ENCODE data around the gene MT1A. TPM values are rescaled to one million over a fixed set of nuclear protein-coding genes. Genes with fewer than 3 reads are reported as not detected.

The MT1A gene
- total RNA-seq, 3 donors from 2014 or later: 97.8 to 672 (median 130) TPM

- TF ChIP-seq CTCF (IDR thresholded peaks at IDR 0.05): peak; percentile 28 to 29 (median 28)
- peak in 1 of 3 donors; percentile 75 for TF ChIP-seq POLR2AphosphoS5 (IDR thresholded peaks at IDR 0.05)
- TF ChIP-seq POLR2A (IDR thresholded peaks at IDR 0.05): no peak
- Histone ChIP-seq H3K4me3 (peak overlapping the region; percentile 9 to 64 (median 51)), H3K27me3 (peaks cover 0 to 4% of the 10 kb centered on the region in 2 donors), H3K27ac (peak overlapping the region in 1 of 2 donors; percentile 80), H3K9me3 (no peaks in the 10 kb centered on the region), H3K36me3 (no peaks in the 10 kb centered on the region), H3K4me1 (no peaks in the 10 kb centered on the region)
- peak; percentile 59 to 75 for DNase-seq (ENCODE audit: low spot score in 2 of 2)
- intact Hi-C loops (cut with DNase I; ENCODE audit: low total_unique reads): no loop called here
Observed at GRCh38 chr16:56643080-56643778, 4.8 kb downstream of the MT1A start.

GRCh38 chr16:56643833-56644232, 5.4 kb downstream of the MT1A start:
- peak overlapping the region in 1 of 2 donors; percentile 80 for H3K27ac ChIP-seq
- H3K9me3 ChIP-seq: no peaks in the 10 kb centered on the region
- TF ChIP-seq CTCF (IDR thresholded peaks at IDR 0.05): no peak
- no peak for TF ChIP-seq POLR2A (IDR thresholded peaks at IDR 0.05)
- no peak for TF ChIP-seq POLR2AphosphoS5 (IDR thresholded peaks at IDR 0.05)
- intact Hi-C loops (cut with DNase I; ENCODE audit: low total_unique reads): no loop called here
- no peak for DNase-seq (ENCODE audit: low spot score in 2 of 2)
- no peaks in the 10 kb centered on the region for H3K27me3 ChIP-seq
- peak overlapping the region in 2 of 3 donors; percentile 51 to 64 for H3K4me3 ChIP-seq
- no peaks in the 10 kb centered on the region for H3K36me3 ChIP-seq
- H3K4me1 ChIP-seq: no peaks in the 10 kb centered on the region

- TF ChIP-seq POLR2AphosphoS5 (IDR thresholded peaks at IDR 0.05) (no peak), POLR2A (IDR thresholded peaks at IDR 0.05) (no peak)
Observed at GRCh38 chr16:56645311-56645710, 6.8 kb downstream of the MT1A start.

GRCh38 chr16:56645838-56646237, 7.4 kb downstream of the MT1A start:
- intact Hi-C loops (cut with DNase I; ENCODE audit: low total_unique reads): no loop called here
- DNase-seq (ENCODE audit: low spot score in 2 of 2): no peak
- no peaks in the 10 kb centered on the region for H3K9me3 ChIP-seq
- no peak overlapping the region for H3K27ac ChIP-seq
- TF ChIP-seq CTCF (IDR thresholded peaks at IDR 0.05) (no peak), POLR2AphosphoS5 (IDR thresholded peaks at IDR 0.05) (no peak), POLR2A (IDR thresholded peaks at IDR 0.05) (no peak)
- no peak overlapping the region for H3K4me3 ChIP-seq
- no peaks in the 10 kb centered on the region for H3K36me3 ChIP-seq
- H3K4me1 ChIP-seq: no peaks in the 10 kb centered on the region
- no peaks in the 10 kb centered on the region for H3K27me3 ChIP-seq

More at GRCh38 chr16:56645311-56645710, 6.8 kb downstream of the MT1A start:
- DNase-seq (ENCODE audit: low spot score in 2 of 2): no peak
- Histone ChIP-seq H3K9me3 (no peaks in the 10 kb centered on the region), H3K36me3 (no peaks in the 10 kb centered on the region), H3K27me3 (no peaks in the 10 kb centered on the region), H3K4me1 (no peaks in the 10 kb centered on the region), H3K4me3 (no peak overlapping the region), H3K27ac (no peak overlapping the region)
- intact Hi-C loops (cut with DNase I; ENCODE audit: low total_unique reads): no loop called here

GRCh38 chr16:56647641-56648431, 9.4 kb downstream of the MT1A start:
- Histone ChIP-seq H3K9me3 (no peaks in the 10 kb centered on the region), H3K36me3 (no peaks in the 10 kb centered on the region), H3K27me3 (no peaks in the 10 kb centered on the region), H3K4me3 (no peak overlapping the region), H3K4me1 (no peaks in the 10 kb centered on the region), H3K27ac (no peak overlapping the region)
- intact Hi-C loops (cut with DNase I; ENCODE audit: low total_unique reads): no loop called here
- TF ChIP-seq CTCF (IDR thresholded peaks at IDR 0.05): no peak
- no peak for TF ChIP-seq POLR2A (IDR thresholded peaks at IDR 0.05)
- TF ChIP-seq POLR2AphosphoS5 (IDR thresholded peaks at IDR 0.05): no peak
- no peak for DNase-seq (ENCODE audit: low spot score in 2 of 2)

Measured in breast epithelium (tissue), 4 donors.